Stimulated activated CD8-positive, alpha-beta memory T cell treated with anti-CD3 and anti-CD28 coated beads, Interleukin-7, amount 100 ng/mL, for 1 hour (primary cell): ENCODE results near the gene MAGI1.

ENCODE experiments used
- DNase-seq, 2 donors: peaks; one replicate each; pipeline ENCODE4 v3.0.0-alpha.2; 2020; ENCODE audit warnings: low read depth in 2 of 2

The MAGI1 gene

DNA sequence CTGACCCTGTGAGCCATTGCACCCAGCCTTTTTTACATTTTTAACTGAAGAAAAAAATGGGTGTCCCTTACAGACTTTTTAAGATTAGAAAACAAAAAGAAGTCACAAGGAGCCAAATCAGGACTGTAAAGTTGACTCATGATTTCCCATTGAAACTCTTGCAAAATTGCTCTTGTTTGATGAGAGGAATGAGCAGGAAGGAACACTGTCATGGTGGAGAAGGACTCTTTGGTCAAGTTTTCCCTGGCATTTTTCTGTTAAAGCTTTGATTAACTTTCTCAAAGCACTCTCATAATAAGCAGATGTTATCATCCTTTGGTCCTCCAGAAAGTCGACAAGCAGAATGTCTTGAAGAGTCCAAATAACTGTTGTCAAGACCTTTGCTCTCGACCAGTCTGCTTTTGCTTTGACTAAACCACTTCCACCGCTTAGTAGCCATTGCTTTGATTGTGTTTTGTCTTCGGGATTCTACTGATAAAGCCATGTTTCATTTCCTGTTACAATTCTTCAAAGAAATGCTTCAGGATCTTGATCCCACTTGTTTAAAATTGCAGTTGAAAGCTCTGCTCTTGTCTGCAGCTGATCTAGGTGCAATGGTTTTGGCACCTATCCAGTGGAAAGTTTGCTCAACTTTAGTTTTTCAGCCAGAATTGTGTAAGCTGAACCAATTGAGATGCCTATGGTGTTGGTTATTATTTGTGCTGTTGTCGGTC, 369.4 kb downstream of the MAGI1 start:
- no peak for DNase-seq

DNA sequence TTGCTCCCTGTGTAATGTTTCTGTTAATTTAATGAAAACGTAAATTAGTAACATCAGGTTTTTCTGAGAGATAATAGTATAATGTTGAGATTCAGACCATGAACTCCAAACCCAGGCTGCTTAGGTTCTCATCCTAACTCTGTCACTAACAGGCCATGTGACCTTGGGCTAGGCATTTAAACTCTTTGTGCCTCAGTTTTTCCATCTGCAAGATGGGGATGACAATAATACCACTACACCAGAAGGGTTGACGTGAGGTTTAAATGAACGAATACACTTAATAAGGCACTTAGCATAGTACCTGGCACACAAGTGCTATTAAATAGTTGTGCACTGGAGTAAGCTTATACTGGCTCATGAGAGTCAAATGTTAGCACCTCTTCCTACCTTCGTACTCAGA, 370.8 kb downstream of the MAGI1 start:
- DNase-seq, result no peak

- no peak for DNase-seq
Observed at GRCh38 chr3:65666448-65667091, 372.1 kb downstream of the MAGI1 start.

DNA sequence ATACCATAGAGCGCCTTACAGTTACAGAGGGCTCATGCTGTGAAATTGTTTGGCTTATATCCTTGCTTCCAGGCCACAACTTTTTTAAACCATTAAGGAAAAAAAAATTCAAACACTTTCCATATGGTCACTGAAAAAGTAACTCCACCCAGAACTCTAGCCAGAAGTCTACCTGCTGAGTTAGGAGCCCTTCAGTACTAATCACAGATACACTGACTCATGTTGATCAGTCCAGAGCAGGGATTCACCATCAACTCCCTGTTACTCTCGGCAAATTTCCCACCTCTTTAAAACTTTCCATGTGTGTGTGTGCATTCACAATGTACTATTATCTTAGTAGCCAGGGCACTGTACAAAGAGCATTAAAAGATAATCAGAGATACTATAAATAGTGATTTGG, 372.8 kb downstream of the MAGI1 start:
- DNase-seq, result no peak

GRCh38 chr3:65664931-65665330, 373.8 kb downstream of the MAGI1 start:
- DNase-seq, result no peak

DNA sequence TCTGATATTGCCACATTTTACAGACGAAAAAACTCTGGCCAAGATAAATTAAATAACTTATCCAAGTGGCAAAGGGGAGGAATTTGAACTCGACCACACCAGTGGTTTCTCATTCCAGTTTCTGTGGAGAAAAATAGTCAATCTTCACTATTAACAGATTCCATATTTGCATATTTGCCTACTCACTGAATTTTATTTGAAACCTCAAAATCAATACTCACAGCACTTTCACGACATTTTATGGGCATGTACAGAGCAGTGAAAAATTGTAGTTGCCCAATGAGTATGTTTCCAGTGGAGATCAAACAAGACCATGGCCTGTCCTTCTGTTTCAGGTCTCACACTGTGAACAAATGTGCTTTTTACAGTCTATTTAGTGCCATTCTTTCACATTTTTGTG, 374.3 kb downstream of the MAGI1 start:
- DNase-seq, result no peak

- no peak for DNase-seq
Observed at GRCh38 chr3:65662095-65662494, 376.6 kb downstream of the MAGI1 start.

DNA sequence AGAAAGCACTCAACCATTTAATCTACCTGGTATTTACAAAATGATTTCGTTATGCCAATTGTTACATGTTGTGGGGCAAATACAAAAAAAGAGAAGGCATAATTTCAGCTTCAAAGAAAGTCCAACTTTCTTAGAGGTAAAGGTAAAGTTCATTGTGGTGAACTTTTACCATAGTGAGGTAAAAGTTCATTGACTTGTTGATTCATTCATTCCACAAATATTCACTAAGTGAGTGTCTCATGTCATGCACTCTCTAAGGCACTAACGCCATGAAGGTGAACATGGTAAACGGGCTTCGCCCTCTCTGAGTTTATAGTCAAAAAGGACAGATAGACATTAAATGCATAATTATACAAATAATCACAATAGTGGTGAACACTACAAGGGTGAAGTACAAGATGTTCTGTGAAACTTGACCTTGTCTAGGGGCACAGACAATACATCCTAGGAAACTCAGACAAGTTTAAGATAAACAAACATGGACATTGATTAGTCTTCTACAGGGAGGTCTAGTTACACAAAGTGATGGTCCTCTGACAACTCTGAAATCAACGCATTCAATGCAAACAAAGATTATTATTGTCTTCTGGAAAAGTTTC, 378.6 kb downstream of the MAGI1 start:
- DNase-seq, result no peak

DNA sequence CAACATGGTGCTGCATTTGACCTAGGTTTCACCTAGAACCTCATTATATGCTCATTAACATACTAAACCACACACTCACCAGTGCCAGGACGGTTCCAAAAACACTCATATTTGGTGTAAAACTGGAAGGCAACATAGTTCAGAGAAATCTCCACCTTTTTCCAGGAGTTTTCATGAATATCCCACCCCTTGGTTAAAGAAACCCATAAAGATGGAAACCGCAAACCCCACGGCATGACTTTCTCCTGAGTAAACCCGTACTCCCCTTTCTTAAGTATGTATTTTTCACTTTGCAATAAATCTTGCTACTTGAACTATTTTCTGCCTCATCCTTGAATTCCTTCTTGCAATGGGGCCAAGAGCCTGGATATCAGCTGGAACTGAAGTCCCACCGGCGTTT, 379.3 kb downstream of the MAGI1 start:
- no peak for DNase-seq

DNA sequence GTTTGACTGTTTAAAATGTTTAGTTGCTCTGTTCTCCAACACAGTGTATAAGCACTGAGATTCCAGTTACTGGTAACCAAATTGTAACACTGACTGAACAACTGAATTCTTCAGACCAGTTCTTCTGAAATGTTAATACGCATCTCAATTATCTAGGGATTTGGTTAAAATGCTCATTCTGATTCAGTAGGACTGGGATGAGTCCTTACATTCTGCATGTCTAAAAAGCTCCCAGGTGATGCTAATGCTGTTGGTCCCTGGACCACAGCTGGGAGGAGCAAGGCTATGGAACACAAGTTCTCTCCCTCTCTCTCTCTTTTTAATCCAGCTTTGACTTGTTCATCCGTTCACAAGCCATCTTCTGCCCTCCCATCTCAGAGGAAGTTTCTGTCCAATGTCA, 380.3 kb downstream of the MAGI1 start:
- DNase-seq, result no peak

- no peak for DNase-seq
Observed at GRCh38 chr3:65655061-65655460, 383.7 kb downstream of the MAGI1 start.

GRCh38 chr3:65653731-65654130, 385.0 kb downstream of the MAGI1 start:
- no peak for DNase-seq

- no peak for DNase-seq
Observed at GRCh38 chr3:65650247-65650646, 388.5 kb downstream of the MAGI1 start.

- no peak for DNase-seq
Observed at GRCh38 chr3:65647369-65647768, 391.3 kb downstream of the MAGI1 start.

DNA sequence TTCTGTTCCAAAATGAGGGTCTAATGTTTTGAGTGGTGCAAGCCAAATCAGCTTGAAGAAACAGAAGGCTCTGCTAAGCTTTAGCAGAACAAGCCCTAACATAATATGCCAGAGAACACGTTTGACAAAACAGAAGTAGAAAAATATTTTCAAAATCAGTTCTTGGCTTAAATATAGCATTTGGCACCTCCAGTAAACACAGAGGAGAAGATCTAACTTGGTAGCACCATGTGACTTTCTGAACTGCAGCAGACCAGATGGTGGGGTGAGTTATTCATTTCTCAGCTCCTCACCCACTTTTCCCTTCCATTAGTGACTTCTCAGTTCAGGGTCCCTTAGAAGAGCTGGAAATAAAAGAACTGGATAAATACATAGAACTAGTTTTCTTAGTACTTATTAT, 395.8 kb downstream of the MAGI1 start:
- DNase-seq, result no peak

GRCh38 chr3:65641777-65642176, 396.9 kb downstream of the MAGI1 start:
- no peak for DNase-seq

GRCh38 chr3:65641045-65641444, 397.7 kb downstream of the MAGI1 start:
- no peak for DNase-seq

GRCh38 chr3:65639444-65639843, 399.3 kb downstream of the MAGI1 start:
- DNase-seq, result no peak

DNA sequence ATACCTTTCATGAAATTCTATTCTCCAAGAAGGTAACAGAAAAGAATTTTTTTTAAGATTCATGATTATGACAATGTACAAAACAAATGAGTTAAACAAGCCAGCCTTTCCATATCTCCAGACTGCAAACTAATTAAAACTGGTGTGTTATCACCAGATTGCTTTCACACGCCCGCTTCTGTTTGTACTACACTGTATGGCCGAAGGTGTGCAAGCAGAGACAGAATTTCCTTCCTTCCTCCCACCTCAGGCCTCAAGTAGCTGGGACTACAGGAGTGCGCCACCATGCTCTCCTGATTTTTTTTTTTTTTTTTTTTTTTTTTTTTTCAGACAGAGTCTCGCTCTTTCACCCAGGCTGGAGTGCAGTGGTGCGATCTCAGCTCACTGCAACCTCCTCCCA, 400.4 kb downstream of the MAGI1 start:
- DNase-seq, result no peak

DNA sequence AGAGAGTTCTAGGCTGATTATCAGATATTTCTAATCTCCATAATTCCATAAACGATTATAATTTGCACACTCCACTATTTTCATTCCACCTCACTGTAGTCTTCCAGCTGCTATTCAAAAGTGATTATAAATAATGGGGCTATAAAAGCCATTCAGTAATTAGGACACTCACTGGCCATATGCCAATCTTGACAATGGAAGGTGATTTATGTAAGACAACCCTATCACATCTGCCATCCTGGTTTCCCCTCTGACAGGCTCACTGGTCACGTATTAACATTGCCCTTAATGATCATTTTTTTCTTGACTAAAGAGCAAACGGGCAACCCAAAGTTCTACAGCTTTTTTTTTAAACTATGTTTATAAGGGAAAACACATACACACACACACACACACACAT, 402.4 kb downstream of the MAGI1 start:
- no peak for DNase-seq

DNA sequence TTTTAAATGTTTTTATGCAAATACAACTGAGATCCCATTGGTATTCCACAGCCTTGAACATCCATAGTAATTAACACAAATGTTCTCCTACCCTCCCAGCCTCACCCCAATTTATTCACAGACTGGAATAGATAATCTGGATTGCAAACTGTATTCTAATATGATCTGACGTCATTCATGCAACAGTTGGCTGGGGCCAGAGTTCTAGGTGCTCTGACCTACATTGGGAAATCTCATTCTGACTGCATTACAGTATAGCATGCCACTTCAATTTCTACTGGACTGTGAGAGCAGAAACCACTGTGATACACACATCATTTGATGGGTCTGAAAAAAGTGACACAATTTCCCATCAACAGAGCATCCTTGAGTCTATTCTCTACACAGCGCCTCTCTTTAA, 403.1 kb downstream of the MAGI1 start:
- DNase-seq, result no peak

DNA sequence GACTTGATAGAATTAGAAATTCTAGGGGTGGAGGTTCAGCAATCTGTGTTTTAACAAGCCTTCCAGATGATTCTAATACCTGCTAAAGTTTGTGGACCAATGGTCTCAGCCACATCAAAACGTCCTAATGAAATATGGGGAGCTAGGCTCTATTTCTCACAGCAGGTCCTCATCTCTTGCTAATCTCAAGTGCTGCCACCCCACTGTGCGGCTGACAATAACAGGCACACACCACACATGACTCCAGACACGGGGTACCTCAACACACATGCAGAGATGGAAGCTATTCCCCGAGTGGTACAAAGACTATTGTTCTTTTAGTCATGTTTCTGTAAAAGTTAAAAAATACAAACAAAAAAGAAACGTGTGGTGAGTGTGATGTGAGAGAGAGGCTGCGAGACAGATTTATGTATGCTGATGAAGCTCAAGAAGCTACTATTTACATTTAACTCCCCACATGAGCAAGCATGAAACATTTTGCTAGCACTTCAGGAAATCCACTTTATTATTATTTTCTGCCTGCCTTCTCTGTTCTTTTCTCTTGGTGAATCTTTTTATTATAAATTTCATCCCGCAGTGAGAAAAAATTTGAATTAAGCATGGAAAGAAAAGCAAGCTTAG, 405.6 kb downstream of the MAGI1 start:
- DNase-seq, result no peak

DNA sequence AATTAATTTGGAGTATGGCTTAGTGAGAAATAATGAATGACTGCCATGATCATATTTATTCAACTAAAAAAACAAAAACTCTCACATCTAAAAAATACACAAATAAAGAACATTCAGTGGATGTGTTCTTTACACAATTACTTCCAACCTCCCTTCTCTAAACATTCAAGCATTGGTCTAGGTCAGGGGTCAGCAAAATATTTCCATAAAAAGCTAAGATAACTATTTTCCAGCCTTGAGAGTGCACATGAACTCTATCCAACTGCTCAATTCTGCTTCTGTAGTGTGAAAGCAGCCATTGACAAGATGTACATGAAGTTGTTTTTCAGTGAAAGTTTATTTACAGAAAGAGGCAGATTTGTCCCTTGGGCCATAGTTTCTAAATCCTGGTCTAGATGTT, 406.3 kb downstream of the MAGI1 start:
- DNase-seq, result no peak
